ENCODE data around the gene SLC36A4. TPM values are rescaled to one million over a fixed set of nuclear protein-coding genes. Genes with fewer than 3 reads are reported as not detected.

Gene SLC36A4
- total and polyA plus RNA-seq, 7 experiments from 2014 or later: 12.0 to 29.8 (median 20.2) TPM

GRCh38 chr11:93196816-93197379 lies 893 bp downstream of the SLC36A4 start:
- no peaks in the 10 kb centered on the region for H3K9me3 Mint-ChIP-seq
- intact Hi-C loops (cut with micrococcal nuclease): loop anchor here (1.0 to 10.0 kb wide), 10 partner anchors 346 to 1870 kb away; partner anchors contain the start of genes ANKRD49 (in 2 of the 2), C11orf54 (in 2 of the 2), MED17 (in 2 of the 2) and MRE11 (in 2 of the 2)
- peak overlapping the region; percentile 96 for H3K27ac ChIP-seq (ENCODE audit: low read depth, low read length)
- H3K36me3 ChIP-seq (ENCODE audit: control insufficient read depth in 2 of 3, insufficient read depth in 3 of 3, low read length in 3 of 3): no peaks in the 10 kb centered on the region
- peaks cover 0 to 11% (median 2%) of the 10 kb centered on the region in 5 donors for H3K36me3 Mint-ChIP-seq
- ATAC-seq: no peak
- peaks cover 0 to 19% (median 0%) of the 10 kb centered on the region in 5 donors for H3K27me3 Mint-ChIP-seq
- CTCF ChIA-PET: no interaction called here
- H3K27me3 ChIP-seq (ENCODE audit: control insufficient read depth in 2 of 2, insufficient read depth in 2 of 2, low read length in 2 of 2): no peaks in the 10 kb centered on the region
- peaks cover 0 to 4% of the 10 kb centered on the region in 2 donors for H3K4me1 ChIP-seq (ENCODE audit: control insufficient read depth in 2 of 2, insufficient read depth in 2 of 2, low read length in 2 of 2)
- POLR2A ChIA-PET: interaction anchor here (0.7 to 2.4 kb wide), 5 partner anchors 448 to 1872 kb away, joined by 3 to 16 read pairs (median 3); partner anchors contain the start of genes C11orf54, MED17 and TAF1D
- H3K9me3 ChIP-seq (ENCODE audit: control insufficient read depth in 2 of 3, low read length in 3 of 3): no peaks in the 10 kb centered on the region
- H3K4me1 Mint-ChIP-seq: peaks cover 15 to 44% (median 34%) of the 10 kb centered on the region in 7 donors
- H3K4me3 ChIP-seq (ENCODE audit: low read length): peak overlapping the region; percentile 54
- H3K27ac Mint-ChIP-seq: peak overlapping the region; percentile 87 to 99 (median 97)
- H3K4me3 Mint-ChIP-seq: peak overlapping the region; percentile 88 to 98 (median 95)
- peak in 2 of 9 donors; percentile 1 to 3 for DNase-seq

GRCh38 chr11:93194673-93195291 lies 3.0 kb downstream of the SLC36A4 start:
- Histone ChIP-seq H3K36me3 (ENCODE audit: control insufficient read depth in 2 of 3, insufficient read depth in 3 of 3, low read length in 3 of 3) (no peaks in the 10 kb centered on the region), H3K9me3 (ENCODE audit: control insufficient read depth in 2 of 3, low read length in 3 of 3) (no peaks in the 10 kb centered on the region), H3K27me3 (ENCODE audit: control insufficient read depth in 2 of 2, insufficient read depth in 2 of 2, low read length in 2 of 2) (no peaks in the 10 kb centered on the region), H3K4me1 (ENCODE audit: control insufficient read depth in 2 of 2, insufficient read depth in 2 of 2, low read length in 2 of 2) (peaks cover 0 to 4% of the 10 kb centered on the region in 2 donors), H3K27ac (ENCODE audit: low read depth, low read length) (no peak overlapping the region), H3K4me3 (ENCODE audit: low read length) (no peak overlapping the region)
- no peak for ATAC-seq
- peaks cover 0 to 13% (median 2%) of the 10 kb centered on the region in 5 donors for H3K36me3 Mint-ChIP-seq
- peak overlapping the region in 2 of 10 donors; percentile 9 to 23 for H3K4me3 Mint-ChIP-seq
- POLR2A ChIA-PET: no interaction called here
- no peaks in the 10 kb centered on the region for H3K9me3 Mint-ChIP-seq
- H3K27me3 Mint-ChIP-seq: peaks cover 0 to 2% (median 0%) of the 10 kb centered on the region in 5 donors
- H3K4me1 Mint-ChIP-seq: peaks cover 15 to 47% (median 35%) of the 10 kb centered on the region in 7 donors
- H3K27ac Mint-ChIP-seq: peak overlapping the region in 3 of 9 donors; percentile 6 to 44 (median 20)
- CTCF ChIA-PET: no interaction called here
- no peak for DNase-seq
- intact Hi-C loops (cut with micrococcal nuclease): loop anchor here (5.0 to 10.0 kb wide), 4 partner anchors 1298 to 1873 kb away; partner anchors contain the start of genes SRSF8 (in 2 of the 2), ANKRD49 (in 1 of the 2), CWC15 (in 1 of the 2) and KDM4D (in 1 of the 2)

DNA sequence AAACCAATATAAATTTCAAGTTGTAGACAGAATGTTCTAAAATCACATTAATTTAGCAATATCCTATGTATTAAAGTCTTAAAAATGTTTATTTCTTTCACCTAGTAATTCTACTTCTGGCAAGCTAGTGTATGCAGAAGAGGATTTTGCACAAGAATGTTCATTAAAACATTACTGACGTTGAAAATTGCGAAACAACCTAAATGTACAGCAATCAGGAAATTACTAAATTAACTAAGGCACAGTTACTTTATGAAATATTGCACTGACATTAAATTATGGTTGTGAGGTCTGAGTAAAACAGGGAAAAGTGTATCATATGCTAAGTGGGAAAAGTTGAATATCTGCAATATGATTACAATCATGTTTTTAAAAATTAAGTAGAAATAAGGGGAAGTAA lies 4.1 kb downstream of the SLC36A4 start:
- Histone ChIP-seq H3K27me3 (ENCODE audit: control insufficient read depth in 2 of 2, insufficient read depth in 2 of 2, low read length in 2 of 2) (no peaks in the 10 kb centered on the region), H3K4me1 (ENCODE audit: control insufficient read depth in 2 of 2, insufficient read depth in 2 of 2, low read length in 2 of 2) (peaks cover 0 to 4% of the 10 kb centered on the region in 2 donors), H3K27ac (ENCODE audit: low read depth, low read length) (no peak overlapping the region), H3K4me3 (ENCODE audit: low read length) (no peak overlapping the region), H3K36me3 (ENCODE audit: control insufficient read depth in 2 of 3, insufficient read depth in 3 of 3, low read length in 3 of 3) (no peaks in the 10 kb centered on the region), H3K9me3 (ENCODE audit: control insufficient read depth in 2 of 3, low read length in 3 of 3) (no peaks in the 10 kb centered on the region)
- Mint-ChIP-seq H3K4me1 (peaks cover 15 to 46% (median 35%) of the 10 kb centered on the region in 7 donors), H3K36me3 (peaks cover 0 to 13% (median 4%) of the 10 kb centered on the region in 5 donors), H3K27me3 (no peaks in the 10 kb centered on the region), H3K27ac (no peak overlapping the region), H3K9me3 (peaks cover 0 to under 1% (median 0%) of the 10 kb centered on the region in 11 donors), H3K4me3 (no peak overlapping the region)
- intact Hi-C loops (cut with micrococcal nuclease): loop anchor here in 1 of 2 donors (10.0 kb wide), 1 partner anchor 1871 kb away; the partner anchor contains the start of gene SRSF8
- ChIA-PET CTCF (no interaction called here), POLR2A (no interaction called here)
- ATAC-seq (no peak), DNase-seq (no peak)

- ATAC-seq (no peak), DNase-seq (no peak)
- Histone ChIP-seq H3K36me3 (ENCODE audit: control insufficient read depth in 2 of 3, insufficient read depth in 3 of 3, low read length in 3 of 3) (no peaks in the 10 kb centered on the region), H3K4me3 (ENCODE audit: low read length) (no peak overlapping the region), H3K27me3 (ENCODE audit: control insufficient read depth in 2 of 2, insufficient read depth in 2 of 2, low read length in 2 of 2) (no peaks in the 10 kb centered on the region), H3K9me3 (ENCODE audit: control insufficient read depth in 2 of 3, low read length in 3 of 3) (peaks cover 0 to 6% (median 0%) of the 10 kb centered on the region in 3 experiments), H3K4me1 (ENCODE audit: control insufficient read depth in 2 of 2, insufficient read depth in 2 of 2, low read length in 2 of 2) (peaks cover 0 to 4% of the 10 kb centered on the region in 2 donors), H3K27ac (ENCODE audit: low read depth, low read length) (no peak overlapping the region)
- Mint-ChIP-seq H3K27me3 (no peaks in the 10 kb centered on the region), H3K4me1 (peaks cover 12 to 36% (median 28%) of the 10 kb centered on the region in 7 donors), H3K9me3 (peaks cover 4 to 16% (median 8%) of the 10 kb centered on the region in 11 donors), H3K36me3 (peaks cover 10 to 29% (median 13%) of the 10 kb centered on the region in 5 donors), H3K27ac (peak overlapping the region in 1 of 9 donors; percentile 28), H3K4me3 (no peak overlapping the region)
- CTCF ChIA-PET: no interaction called here
- intact Hi-C loops (cut with micrococcal nuclease): loop anchor here in 1 of 2 donors (10.0 kb wide), 1 partner anchor 1873 kb away; the partner anchor contains the start of gene SRSF8
- POLR2A ChIA-PET: no interaction called here
Measured at GRCh38 chr11:93192163-93192562, 5.6 kb downstream of the SLC36A4 start.

DNA sequence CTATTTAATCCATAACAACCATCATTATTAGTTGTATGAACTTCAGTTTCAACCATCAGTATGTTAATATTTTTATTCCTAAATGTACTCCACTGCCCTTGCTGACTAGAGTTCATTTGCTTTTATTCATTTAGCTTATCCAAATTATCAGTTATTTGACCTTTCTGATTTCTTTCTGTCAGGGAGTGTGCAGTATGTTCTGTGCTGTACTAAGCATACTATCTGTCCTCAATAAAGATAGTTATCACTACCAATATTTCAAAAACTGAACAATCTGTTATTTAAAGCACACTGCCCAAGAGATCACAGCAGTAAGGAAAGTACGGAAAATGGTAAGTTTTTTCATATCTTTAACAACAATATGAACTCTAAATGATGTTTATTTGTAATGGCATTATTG lies 8.3 kb downstream of the SLC36A4 start:
- intact Hi-C loops (cut with micrococcal nuclease): no loop called here
- H3K27me3 ChIP-seq (ENCODE audit: control insufficient read depth in 2 of 2, insufficient read depth in 2 of 2, low read length in 2 of 2): no peaks in the 10 kb centered on the region
- peaks cover 0 to 6% (median 0%) of the 10 kb centered on the region in 3 experiments for H3K9me3 ChIP-seq (ENCODE audit: control insufficient read depth in 2 of 3, low read length in 3 of 3)
- no peak for DNase-seq
- H3K4me3 ChIP-seq (ENCODE audit: low read length): no peak overlapping the region
- Mint-ChIP-seq H3K9me3 (peaks cover 4 to 19% (median 8%) of the 10 kb centered on the region in 11 donors), H3K27me3 (no peaks in the 10 kb centered on the region), H3K4me3 (no peak overlapping the region), H3K4me1 (peaks cover 2 to 22% (median 10%) of the 10 kb centered on the region in 7 donors), H3K27ac (no peak overlapping the region), H3K36me3 (peaks cover 14 to 41% (median 23%) of the 10 kb centered on the region in 5 donors)
- no peaks in the 10 kb centered on the region for H3K4me1 ChIP-seq (ENCODE audit: control insufficient read depth in 2 of 2, insufficient read depth in 2 of 2, low read length in 2 of 2)
- no peak overlapping the region for H3K27ac ChIP-seq (ENCODE audit: low read depth, low read length)
- peaks cover 0 to 6% (median 0%) of the 10 kb centered on the region in 3 experiments for H3K36me3 ChIP-seq (ENCODE audit: control insufficient read depth in 2 of 3, insufficient read depth in 3 of 3, low read length in 3 of 3)
- POLR2A ChIA-PET: no interaction called here
- no peak for ATAC-seq
- CTCF ChIA-PET: interaction anchor here (0.7 to 1.0 kb wide), 2 partner anchors 36 to 468 kb away, joined by 3 read pairs; no protein-coding TSS in a partner anchor

DNA sequence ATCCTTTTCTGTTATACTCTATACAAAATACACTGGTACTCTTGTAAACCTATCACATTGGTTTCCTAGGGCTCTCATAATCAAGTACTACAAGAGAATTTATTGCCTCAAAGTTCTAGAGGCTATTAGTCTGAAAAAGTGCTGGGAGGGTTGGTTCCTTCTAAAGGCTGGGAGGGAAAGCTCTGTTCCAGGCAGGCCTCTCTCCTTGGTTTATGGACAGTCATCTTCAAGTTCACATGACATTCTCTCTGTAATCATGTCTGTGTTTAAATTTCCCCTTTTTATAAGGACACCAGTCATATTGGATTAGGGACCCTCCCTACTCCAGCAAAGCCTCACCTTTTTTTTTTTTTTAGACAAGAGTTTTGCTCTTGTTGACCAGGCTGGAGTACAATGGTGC lies 9.1 kb downstream of the SLC36A4 start:
- intact Hi-C loops (cut with micrococcal nuclease): no loop called here
- no peak for ATAC-seq
- peaks cover 4 to 19% (median 8%) of the 10 kb centered on the region in 11 donors for H3K9me3 Mint-ChIP-seq
- H3K36me3 ChIP-seq (ENCODE audit: control insufficient read depth in 2 of 3, insufficient read depth in 3 of 3, low read length in 3 of 3): peaks cover 0 to 6% (median 0%) of the 10 kb centered on the region in 3 experiments
- no peaks in the 10 kb centered on the region for H3K4me1 ChIP-seq (ENCODE audit: control insufficient read depth in 2 of 2, insufficient read depth in 2 of 2, low read length in 2 of 2)
- no peak overlapping the region for H3K27ac ChIP-seq (ENCODE audit: low read depth, low read length)
- peaks cover 14 to 38% (median 23%) of the 10 kb centered on the region in 5 donors for H3K36me3 Mint-ChIP-seq
- H3K27ac Mint-ChIP-seq: no peak overlapping the region
- DNase-seq: no peak
- H3K9me3 ChIP-seq (ENCODE audit: control insufficient read depth in 2 of 3, low read length in 3 of 3): peaks cover 0 to 6% (median 0%) of the 10 kb centered on the region in 3 experiments
- POLR2A ChIA-PET: no interaction called here
- no peaks in the 10 kb centered on the region for H3K27me3 ChIP-seq (ENCODE audit: control insufficient read depth in 2 of 2, insufficient read depth in 2 of 2, low read length in 2 of 2)
- CTCF ChIA-PET: interaction anchor here (1.0 kb wide), 1 partner anchor 37 kb away, joined by 3 read pairs; no protein-coding TSS in a partner anchor
- H3K4me3 ChIP-seq (ENCODE audit: low read length): no peak overlapping the region
- H3K4me3 Mint-ChIP-seq: no peak overlapping the region
- no peaks in the 10 kb centered on the region for H3K27me3 Mint-ChIP-seq
- peaks cover 2 to 19% (median 6%) of the 10 kb centered on the region in 7 donors for H3K4me1 Mint-ChIP-seq
